Loucy (cell line): ENCODE measurements around the gene COL1A1.

Source experiments
- CTCF ChIP-seq: fragments of 200-600 bp; sonication (generic); conservative IDR thresholded peaks from 2 replicates; pipeline ENCODE4 v1.5.1; 2014; ENCODE audit warnings: mild to moderate bottlenecking, antibody characterized with exemption, low read length
- EZH2phosphoT487 ChIP-seq: fragments of 200-600 bp; IDR thresholded peaks from 2 replicates; pipeline ENCODE4 v1.6.1; 2018; ENCODE audit warnings: antibody characterized with exemption, mild to moderate bottlenecking, moderate library complexity, borderline replicate concordance

DNA sequence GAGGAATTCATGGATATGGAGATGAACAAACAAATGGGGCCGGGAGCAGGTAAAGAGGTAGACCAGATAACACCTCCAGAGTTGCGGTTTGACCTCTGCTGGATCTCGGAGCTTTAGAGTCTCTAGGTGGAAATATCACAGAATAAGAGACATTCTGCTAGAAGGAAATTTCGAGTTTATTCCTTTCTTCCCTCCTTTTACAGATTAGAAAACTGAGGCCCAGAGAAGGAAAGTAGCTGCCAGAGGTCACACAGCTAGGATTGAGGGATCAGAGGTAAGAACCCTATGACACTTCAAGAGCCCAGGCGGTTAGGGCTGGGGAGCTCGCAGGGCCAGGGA is 7.7 kb upstream of the COL1A1 start:
- TF ChIP-seq CTCF (no peak), EZH2phosphoT487 (no peak)
